GM21381 (cell line): ENCODE results near the gene XPO1.

ENCODE experiments used
- ATAC-seq: cut with Tn5 transposase; IDR thresholded peaks from one replicate; pipeline ENCODE4 v1.9.1; 2021; ENCODE audit warnings: mild to moderate bottlenecking, moderate library complexity; ENCODE audit not compliant: unreplicated experiment

XPO1 gene

GRCh38 chr2:61437170-61437569 is 101.0 kb downstream of the XPO1 start:
- ATAC-seq = no peak

GRCh38 chr2:61436092-61436491 is 102.1 kb downstream of the XPO1 start:
- ATAC-seq = no peak

GRCh38 chr2:61435291-61435690 is 102.9 kb downstream of the XPO1 start:
- no peak for ATAC-seq

GRCh38 chr2:61434314-61434713 is 103.8 kb downstream of the XPO1 start:
- no peak for ATAC-seq

- no peak for ATAC-seq
Measured at GRCh38 chr2:61433606-61434005, 104.5 kb downstream of the XPO1 start.

GRCh38 chr2:61432990-61433389 is 105.2 kb downstream of the XPO1 start:
- ATAC-seq = no peak

GRCh38 chr2:61431345-61431744 is 106.8 kb downstream of the XPO1 start:
- ATAC-seq = no peak
